AG10803 (cell line): ENCODE measurements around the gene CPPED1.
"Not testable (repeated sequence)": the region's sequence is repeated elsewhere in the genome, so short reads cannot be mapped to it uniquely, and the experiment has no call there.

Experiments
- DNase-seq: peaks from one replicate; pipeline ENCODE4 v3.0.0; 2010; ENCODE audit warnings: low read depth
- H3K4me3 ChIP-seq: 2 replicates; pipeline ENCODE4 v1.5.1; 2011; ENCODE audit warnings: mild to moderate bottlenecking, low read length, control low read depth
- TF ChIP-seq, protein P1 (sequence below): conservative IDR thresholded peaks from 2 replicates; pipeline ENCODE4 v1.5.1; 2011; ENCODE audit warnings: mild to moderate bottlenecking, low read length, control low read depth, inconsistent platforms

Gene CPPED1

GRCh38 chr16:12811441-12812383 is 8.0 kb upstream of the CPPED1 start:
- no peak overlapping the region for H3K4me3 ChIP-seq
- TF ChIP-seq, protein P1, sequence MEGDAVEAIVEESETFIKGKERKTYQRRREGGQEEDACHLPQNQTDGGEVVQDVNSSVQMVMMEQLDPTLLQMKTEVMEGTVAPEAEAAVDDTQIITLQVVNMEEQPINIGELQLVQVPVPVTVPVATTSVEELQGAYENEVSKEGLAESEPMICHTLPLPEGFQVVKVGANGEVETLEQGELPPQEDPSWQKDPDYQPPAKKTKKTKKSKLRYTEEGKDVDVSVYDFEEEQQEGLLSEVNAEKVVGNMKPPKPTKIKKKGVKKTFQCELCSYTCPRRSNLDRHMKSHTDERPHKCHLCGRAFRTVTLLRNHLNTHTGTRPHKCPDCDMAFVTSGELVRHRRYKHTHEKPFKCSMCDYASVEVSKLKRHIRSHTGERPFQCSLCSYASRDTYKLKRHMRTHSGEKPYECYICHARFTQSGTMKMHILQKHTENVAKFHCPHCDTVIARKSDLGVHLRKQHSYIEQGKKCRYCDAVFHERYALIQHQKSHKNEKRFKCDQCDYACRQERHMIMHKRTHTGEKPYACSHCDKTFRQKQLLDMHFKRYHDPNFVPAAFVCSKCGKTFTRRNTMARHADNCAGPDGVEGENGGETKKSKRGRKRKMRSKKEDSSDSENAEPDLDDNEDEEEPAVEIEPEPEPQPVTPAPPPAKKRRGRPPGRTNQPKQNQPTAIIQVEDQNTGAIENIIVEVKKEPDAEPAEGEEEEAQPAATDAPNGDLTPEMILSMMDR = no peak
- DNase-seq = no peak

- DNase-seq = no peak
- no peak overlapping the region for H3K4me3 ChIP-seq
- TF ChIP-seq, protein P1 = no peak
These were observed 1.4 kb upstream of the CPPED1 start for GRCh38 chr16:12805066-12805465.

- TF ChIP-seq, protein P1 = no peak
- H3K4me3 ChIP-seq = peak overlapping the region; percentile 97
- no peak for DNase-seq
These were observed 708 bp upstream of the CPPED1 start for GRCh38 chr16:12804395-12804794.

DNA sequence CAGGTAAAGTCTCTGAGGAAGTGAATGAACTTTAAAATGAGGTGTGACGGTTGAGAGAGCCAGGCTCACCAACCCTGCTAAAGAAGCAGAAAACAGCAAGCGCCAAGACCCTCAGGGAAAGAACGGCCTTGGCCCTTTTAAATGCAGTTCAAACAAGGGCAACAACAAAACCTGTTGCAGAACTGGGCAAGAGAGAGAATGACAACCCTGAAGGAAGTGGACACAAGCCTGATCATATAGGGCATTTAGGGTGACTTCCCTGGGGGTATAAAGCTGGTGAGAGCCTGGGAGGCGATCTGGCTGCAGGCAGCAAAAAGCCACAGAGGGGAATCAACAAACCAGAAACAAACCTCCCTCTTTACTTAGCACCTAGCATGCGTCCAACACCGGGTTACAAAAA is 1.0 kb downstream of the CPPED1 start:
- no peak for DNase-seq
- TF ChIP-seq, protein P1 = no peak
- peak overlapping the region; percentile 97 for H3K4me3 ChIP-seq

- TF ChIP-seq, protein P1 = no peak
- no peak for DNase-seq
- peak overlapping the region; percentile 13 for H3K4me3 ChIP-seq
These were observed 1.6 kb downstream of the CPPED1 start for GRCh38 chr16:12802048-12802447.

DNA sequence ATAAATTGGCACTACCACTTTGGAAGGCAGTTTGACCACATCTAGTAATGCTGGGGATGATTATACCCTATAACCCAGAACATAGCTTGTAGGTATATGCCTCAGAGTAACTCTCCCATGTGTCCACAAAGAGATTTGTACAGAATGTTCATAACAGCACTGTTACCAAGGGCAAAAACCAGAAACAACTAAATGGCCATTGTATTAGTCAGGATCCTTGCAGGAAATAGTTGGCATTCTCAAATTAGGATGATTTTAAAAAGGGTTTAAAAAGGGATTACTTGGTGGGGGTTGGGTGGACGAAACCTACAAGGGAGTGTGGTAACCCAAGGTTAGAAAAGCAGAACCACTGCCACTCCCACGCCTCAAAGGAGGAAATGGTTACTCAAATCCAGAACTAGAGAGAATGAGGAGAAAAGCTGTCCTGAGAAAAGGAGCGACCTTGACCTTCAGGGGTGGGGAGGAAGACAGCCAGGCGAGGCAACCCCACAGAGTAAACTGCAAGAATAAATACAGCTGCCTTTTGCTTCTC is 2.1 kb downstream of the CPPED1 start:
- TF ChIP-seq, protein P1 = no peak
- DNase-seq = peak; percentile 94
- H3K4me3 ChIP-seq = peak overlapping the region; percentile 13

- DNase-seq = no peak
- TF ChIP-seq, protein P1 = no peak
- no peak overlapping the region for H3K4me3 ChIP-seq
These were observed 2.9 kb downstream of the CPPED1 start for GRCh38 chr16:12800817-12801216.

- not testable (repeated sequence) for H3K4me3 ChIP-seq, DNase-seq
These were observed 3.7 kb downstream of the CPPED1 start for GRCh38 chr16:12799996-12800395.
